Activated CD8-positive, alpha-beta memory T cell treated with anti-CD3 and anti-CD28 coated beads for 1 hour (primary cell): ENCODE measurements around the gene DHX29.

Experiments used
- DNase-seq, 2 donors: peaks; one replicate each; pipeline ENCODE4 v3.0.0-alpha.2; 2020; ENCODE audit warnings: low read depth in 1 of 2; ENCODE audit errors: extremely low read depth in 1 of 2

The DHX29 gene

GRCh38 chr5:55218967-55219366 is 88.5 kb downstream of the DHX29 start:
- DNase-seq = no peak

GRCh38 chr5:55211184-55211874 is 96.2 kb downstream of the DHX29 start:
- DNase-seq = no peak
